ENCODE results near the gene TRIP10.

The TRIP10 gene

GRCh38 chr19:6721773-6722172, 17.7 kb upstream of the TRIP10 start (continued):
- TF ChIP-seq CSDC2 (CRISPR knock-in tag; IDR thresholded peaks at IDR 0.05) (no peak), PPARA (CRISPR knock-in tag; IDR thresholded peaks at IDR 0.05; ENCODE audit: borderline replicate concordance) (no peak)

GRCh38 chr19:6723108-6723618, 16.3 kb upstream of the TRIP10 start:
- no peak for ATAC-seq

GRCh38 chr19:6723738-6724137, 15.7 kb upstream of the TRIP10 start:
- TF ChIP-seq BACH2 (CRISPR knock-in tag; IDR thresholded peaks at IDR 0.05; ENCODE audit: borderline replicate concordance) (no peak), TSHZ2 (CRISPR knock-in tag; IDR thresholded peaks at IDR 0.05) (no peak), ZFP30 (CRISPR knock-in tag; IDR thresholded peaks at IDR 0.05) (no peak), PPARA (CRISPR knock-in tag; IDR thresholded peaks at IDR 0.05; ENCODE audit: borderline replicate concordance) (no peak), OSR1 (CRISPR knock-in tag; IDR thresholded peaks at IDR 0.05) (no peak), SNAI2 (CRISPR knock-in tag; IDR thresholded peaks at IDR 0.05) (no peak), ARNTL (CRISPR knock-in tag; IDR thresholded peaks at IDR 0.05; ENCODE audit: borderline replicate concordance, low read depth) (no peak), POU6F1 (CRISPR knock-in tag; IDR thresholded peaks at IDR 0.05; ENCODE audit: borderline replicate concordance, low read depth) (no peak), GLIS3 (CRISPR knock-in tag; IDR thresholded peaks at IDR 0.05) (no peak)
- TF ChIP-seq, protein P1, sequence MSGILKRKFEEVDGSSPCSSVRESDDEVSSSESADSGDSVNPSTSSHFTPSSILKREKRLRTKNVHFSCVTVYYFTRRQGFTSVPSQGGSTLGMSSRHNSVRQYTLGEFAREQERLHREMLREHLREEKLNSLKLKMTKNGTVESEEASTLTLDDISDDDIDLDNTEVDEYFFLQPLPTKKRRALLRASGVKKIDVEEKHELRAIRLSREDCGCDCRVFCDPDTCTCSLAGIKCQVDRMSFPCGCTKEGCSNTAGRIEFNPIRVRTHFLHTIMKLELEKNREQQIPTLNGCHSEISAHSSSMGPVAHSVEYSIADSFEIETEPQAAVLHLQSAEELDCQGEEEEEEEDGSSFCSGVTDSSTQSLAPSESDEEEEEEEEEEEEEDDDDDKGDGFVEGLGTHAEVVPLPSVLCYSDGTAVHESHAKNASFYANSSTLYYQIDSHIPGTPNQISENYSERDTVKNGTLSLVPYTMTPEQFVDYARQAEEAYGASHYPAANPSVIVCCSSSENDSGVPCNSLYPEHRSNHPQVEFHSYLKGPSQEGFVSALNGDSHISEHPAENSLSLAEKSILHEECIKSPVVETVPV (CRISPR knock-in tag; IDR thresholded peaks at IDR 0.05), result no peak
- TF ChIP-seq, protein P2, sequence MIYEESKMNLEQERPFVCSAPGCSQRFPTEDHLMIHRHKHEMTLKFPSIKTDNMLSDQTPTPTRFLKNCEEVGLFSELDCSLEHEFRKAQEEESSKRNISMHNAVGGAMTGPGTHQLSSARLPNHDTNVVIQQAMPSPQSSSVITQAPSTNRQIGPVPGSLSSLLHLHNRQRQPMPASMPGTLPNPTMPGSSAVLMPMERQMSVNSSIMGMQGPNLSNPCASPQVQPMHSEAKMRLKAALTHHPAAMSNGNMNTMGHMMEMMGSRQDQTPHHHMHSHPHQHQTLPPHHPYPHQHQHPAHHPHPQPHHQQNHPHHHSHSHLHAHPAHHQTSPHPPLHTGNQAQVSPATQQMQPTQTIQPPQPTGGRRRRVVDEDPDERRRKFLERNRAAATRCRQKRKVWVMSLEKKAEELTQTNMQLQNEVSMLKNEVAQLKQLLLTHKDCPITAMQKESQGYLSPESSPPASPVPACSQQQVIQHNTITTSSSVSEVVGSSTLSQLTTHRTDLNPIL (CRISPR knock-in tag; IDR thresholded peaks at IDR 0.05; ENCODE audit: low read depth), result no peak
- ATAC-seq, result no peak

More at GRCh38 chr19:6723108-6723618, 16.3 kb upstream of the TRIP10 start:
- no peak for TF ChIP-seq ARNTL (CRISPR knock-in tag; IDR thresholded peaks at IDR 0.05; ENCODE audit: borderline replicate concordance, low read depth)
- no peak for TF ChIP-seq PPARA (CRISPR knock-in tag; IDR thresholded peaks at IDR 0.05; ENCODE audit: borderline replicate concordance)
- no peak for TF ChIP-seq OSR1 (CRISPR knock-in tag; IDR thresholded peaks at IDR 0.05)
- TF ChIP-seq ISL1 (CRISPR knock-in tag; IDR thresholded peaks at IDR 0.05), result no peak
- TF ChIP-seq, protein P3, sequence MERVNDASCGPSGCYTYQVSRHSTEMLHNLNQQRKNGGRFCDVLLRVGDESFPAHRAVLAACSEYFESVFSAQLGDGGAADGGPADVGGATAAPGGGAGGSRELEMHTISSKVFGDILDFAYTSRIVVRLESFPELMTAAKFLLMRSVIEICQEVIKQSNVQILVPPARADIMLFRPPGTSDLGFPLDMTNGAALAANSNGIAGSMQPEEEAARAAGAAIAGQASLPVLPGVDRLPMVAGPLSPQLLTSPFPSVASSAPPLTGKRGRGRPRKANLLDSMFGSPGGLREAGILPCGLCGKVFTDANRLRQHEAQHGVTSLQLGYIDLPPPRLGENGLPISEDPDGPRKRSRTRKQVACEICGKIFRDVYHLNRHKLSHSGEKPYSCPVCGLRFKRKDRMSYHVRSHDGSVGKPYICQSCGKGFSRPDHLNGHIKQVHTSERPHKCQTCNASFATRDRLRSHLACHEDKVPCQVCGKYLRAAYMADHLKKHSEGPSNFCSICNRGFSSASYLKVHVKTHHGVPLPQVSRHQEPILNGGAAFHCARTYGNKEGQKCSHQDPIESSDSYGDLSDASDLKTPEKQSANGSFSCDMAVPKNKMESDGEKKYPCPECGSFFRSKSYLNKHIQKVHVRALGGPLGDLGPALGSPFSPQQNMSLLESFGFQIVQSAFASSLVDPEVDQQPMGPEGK (CRISPR knock-in tag; IDR thresholded peaks at IDR 0.05; ENCODE audit: borderline replicate concordance), result no peak
- no peak for TF ChIP-seq BACH2 (CRISPR knock-in tag; IDR thresholded peaks at IDR 0.05; ENCODE audit: borderline replicate concordance)
- TF ChIP-seq TOX (CRISPR knock-in tag; IDR thresholded peaks at IDR 0.05; ENCODE audit: borderline replicate concordance), result no peak

DNA sequence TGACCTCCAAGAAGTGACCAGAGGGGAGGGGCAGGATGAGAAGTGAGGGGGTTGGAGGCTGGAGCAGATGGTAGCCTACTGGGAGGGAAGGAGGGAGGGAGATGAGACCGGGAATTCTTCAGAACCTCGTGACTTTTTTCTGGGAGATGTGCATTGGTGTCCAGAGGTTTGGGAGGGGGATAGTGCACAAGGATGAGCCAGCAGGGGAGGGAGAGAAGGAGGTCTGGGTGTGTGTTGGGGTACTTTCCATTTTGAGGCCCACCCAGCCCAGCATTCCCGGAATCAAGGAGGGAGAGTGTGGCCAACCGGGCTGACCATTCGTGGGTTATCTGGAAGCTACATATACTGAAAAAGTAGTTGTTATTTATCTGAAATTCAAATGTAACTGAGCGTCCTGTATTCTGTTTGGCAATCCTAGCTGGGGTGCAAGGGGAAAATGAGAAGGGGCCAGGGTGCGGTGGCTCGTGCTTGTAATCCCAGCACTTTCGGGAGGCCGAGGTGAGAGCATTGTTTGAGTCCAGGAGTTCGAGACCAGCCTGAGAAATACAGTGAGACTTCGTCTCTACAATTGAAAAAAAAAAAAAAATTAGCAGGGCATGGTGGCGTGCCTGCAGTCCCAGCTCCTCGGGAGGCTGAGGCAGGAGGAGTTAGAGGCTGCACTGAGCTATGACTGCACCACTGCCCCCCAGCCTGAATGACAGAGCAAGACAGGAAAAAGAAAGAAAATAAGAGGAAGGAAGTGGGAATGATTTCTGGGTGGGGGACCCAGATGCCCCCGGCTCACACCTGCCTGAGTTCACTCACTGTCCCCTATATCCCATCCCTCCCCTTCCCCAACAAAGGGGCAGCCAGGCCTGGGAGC, 14.6 kb upstream of the TRIP10 start:
- no peak for ATAC-seq
- TF ChIP-seq, protein P1 (CRISPR knock-in tag; IDR thresholded peaks at IDR 0.05), result no peak
- TF ChIP-seq ZNF565 (CRISPR knock-in tag; conservative IDR thresholded peaks at IDR 0.05; ENCODE audit: low read depth) (no peak), PPARA (CRISPR knock-in tag; IDR thresholded peaks at IDR 0.05; ENCODE audit: borderline replicate concordance) (no peak), SNAI2 (CRISPR knock-in tag; IDR thresholded peaks at IDR 0.05) (no peak), TCF4 (CRISPR knock-in tag; IDR thresholded peaks at IDR 0.05; ENCODE audit: borderline replicate concordance) (no peak), ZNF8 (CRISPR knock-in tag; IDR thresholded peaks at IDR 0.05) (no peak), ZFP30 (CRISPR knock-in tag; IDR thresholded peaks at IDR 0.05) (no peak)
- TF ChIP-seq, protein P2 (CRISPR knock-in tag; IDR thresholded peaks at IDR 0.05; ENCODE audit: low read depth), result no peak
- TF ChIP-seq, protein P3 (CRISPR knock-in tag; IDR thresholded peaks at IDR 0.05; ENCODE audit: borderline replicate concordance), result no peak
